HG03432 (cell line): Measurements from ENCODE around the gene KLF3.
A peak's percentile ranks its signal among the peaks of the same experiment; 100 is the strongest.

Experiments
- ATAC-seq: cut with Tn5 transposase; IDR thresholded peaks from one replicate; pipeline ENCODE4 v1.9.1; 2021; ENCODE audit warnings: mild to moderate bottlenecking, moderate library complexity; ENCODE audit not compliant: unreplicated experiment

The KLF3 gene

GRCh38 chr4:38654273-38654672 lies 9.7 kb upstream of the KLF3 start:
- ATAC-seq: no peak

GRCh38 chr4:38656111-38656510 lies 7.9 kb upstream of the KLF3 start:
- no peak for ATAC-seq

GRCh38 chr4:38659346-38659745 lies 4.7 kb upstream of the KLF3 start:
- ATAC-seq: no peak

DNA sequence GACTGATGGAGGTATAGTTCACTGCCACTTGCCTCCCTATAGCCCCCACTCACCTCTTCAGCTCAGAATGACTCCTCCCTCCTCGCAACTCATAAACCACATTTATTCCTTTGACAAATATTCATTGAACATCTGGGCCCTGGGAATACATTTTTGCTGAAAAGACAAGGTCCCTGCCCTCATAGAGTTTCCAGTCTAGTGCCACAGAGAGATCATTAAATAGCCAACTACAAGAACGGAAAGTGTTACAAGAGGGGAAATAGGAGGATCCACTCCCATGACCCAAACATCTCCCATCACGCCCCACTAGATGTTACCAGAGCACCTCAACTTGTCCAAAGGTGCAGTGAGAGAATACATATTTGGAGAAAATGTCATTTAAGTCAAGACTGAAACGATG lies 3.2 kb upstream of the KLF3 start:
- no peak for ATAC-seq

- ATAC-seq: no peak
Measured at GRCh38 chr4:38661371-38661770, 2.6 kb upstream of the KLF3 start.

DNA sequence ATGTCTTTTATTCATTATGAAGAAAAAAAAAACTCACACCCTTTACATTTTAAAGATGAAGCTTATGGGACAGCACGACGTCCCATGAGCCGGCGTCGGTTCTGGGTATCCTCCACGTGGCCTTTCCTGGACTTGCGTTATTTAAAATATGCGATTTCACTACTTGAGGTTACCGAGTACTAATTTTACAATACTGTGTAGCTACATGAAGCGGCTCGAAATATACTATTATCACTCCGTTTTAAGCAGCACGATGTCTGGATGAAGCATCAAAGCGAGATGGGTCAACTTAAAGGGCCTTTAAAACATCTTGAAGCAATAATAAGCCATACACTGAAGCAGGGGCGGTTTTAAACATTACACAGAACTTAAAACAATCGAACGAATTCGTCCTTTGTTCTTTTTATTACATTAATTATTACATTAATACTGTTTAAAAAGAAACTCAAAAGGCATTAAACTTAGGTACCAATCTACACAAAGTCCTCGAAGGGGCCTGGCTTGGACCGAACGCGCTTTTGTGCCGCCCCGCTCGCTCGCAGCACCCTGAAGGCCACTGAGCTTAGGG lies 1.4 kb upstream of the KLF3 start:
- ATAC-seq: no peak

DNA sequence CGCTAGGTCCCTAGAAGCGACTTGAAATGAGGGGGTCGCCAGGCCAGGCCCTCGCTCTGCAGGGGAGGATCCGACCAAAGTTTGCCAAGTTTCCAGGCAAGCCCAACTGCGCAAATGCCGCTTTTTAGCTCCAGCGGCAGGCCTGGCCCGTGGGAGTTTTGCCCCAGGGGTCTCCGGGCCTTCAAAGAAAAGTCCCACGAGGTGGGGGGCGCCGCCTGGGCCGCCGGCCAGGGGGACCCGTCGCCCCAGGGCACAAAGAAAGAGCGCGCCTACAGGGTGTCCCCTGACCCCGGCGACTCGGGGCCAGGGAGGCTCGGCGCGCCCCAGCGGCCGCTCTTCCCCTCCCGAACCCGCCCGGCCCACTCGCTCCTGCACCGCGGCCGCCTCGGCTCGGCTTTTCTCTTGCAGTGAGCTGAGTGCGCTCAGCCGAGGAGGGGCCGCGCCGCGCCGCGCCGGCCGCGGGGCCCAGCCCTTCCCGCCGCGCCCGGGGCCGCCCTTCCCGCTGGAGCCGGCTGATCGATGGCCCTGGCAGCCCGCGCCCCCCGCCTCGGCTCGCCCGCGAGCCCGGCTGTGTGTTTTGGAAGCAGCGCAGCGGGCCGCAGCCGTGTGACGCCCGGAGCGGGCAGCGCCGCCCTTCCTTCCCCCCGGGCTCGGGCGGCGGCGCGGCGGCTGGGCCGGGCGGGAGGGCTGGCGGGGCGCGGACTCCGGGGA lies 754 bp upstream of the KLF3 start:
- ATAC-seq: peak; percentile 41

GRCh38 chr4:38664706-38665401 lies 855 bp downstream of the KLF3 start:
- peak; percentile 0 for ATAC-seq

DNA sequence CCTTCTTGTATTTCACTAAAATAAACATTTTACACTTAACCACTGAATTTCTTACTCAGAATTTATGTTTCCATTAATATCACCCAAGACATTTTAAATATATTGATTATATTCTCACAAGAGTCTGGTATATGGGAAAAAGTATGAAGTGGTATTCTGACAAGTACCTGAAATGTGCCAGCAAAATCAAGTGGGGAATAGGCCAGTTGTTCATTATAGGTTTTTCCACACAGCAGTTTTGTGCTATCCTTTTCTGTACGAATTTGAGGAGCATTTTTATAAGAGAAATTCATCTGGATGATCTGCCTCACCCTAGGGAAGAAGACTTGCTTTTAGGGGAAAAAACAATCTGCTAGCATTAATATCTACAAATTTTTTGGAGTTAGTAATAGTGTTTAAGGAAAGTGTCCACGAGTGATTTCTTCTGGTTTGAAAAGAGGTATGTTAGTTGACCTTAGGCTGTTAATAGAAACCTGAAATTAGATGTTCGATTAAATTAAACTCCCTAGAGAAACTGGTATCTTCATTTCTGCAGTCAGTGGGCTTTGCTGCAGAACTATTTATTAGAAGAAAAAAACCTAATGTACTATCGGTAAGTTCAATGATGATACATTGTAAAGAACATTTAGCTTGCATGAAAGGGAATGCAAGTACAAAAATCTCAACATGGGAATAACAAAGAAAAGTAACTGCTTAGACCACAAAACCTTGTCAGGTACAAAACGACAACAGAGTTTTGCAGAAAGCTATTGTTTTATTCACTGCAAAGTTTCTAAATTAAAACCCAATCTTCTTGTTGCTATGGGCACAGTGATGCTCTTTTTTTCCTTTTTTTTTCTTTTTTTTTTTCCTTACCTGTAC lies 1.8 kb downstream of the KLF3 start:
- ATAC-seq: no peak

GRCh38 chr4:38666766-38667084 lies 2.7 kb downstream of the KLF3 start:
- ATAC-seq: no peak

- peak; percentile 24 for ATAC-seq
Measured at GRCh38 chr4:38667085-38667893, 3.3 kb downstream of the KLF3 start.

GRCh38 chr4:38668203-38668971 lies 4.4 kb downstream of the KLF3 start:
- no peak for ATAC-seq

DNA sequence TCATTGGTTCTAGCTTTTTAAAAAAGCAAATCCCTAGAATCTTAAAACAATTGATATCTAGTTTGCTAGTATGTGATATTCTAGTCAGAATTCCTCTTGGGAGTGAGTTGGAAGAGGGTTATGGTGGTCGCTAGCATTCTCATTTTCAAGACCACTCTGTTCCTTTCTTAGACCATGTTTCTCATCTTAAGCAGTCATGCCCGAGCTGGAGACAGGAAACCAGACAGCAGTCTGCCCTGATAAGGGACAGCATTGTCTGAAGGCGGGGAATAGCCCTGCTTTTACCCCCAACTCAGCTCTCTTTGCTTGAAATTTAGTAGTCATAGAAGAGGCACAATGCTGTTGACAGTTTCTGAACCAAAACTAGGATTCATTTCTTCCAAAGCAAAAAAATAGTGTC lies 5.2 kb downstream of the KLF3 start:
- no peak for ATAC-seq

- ATAC-seq: no peak
Measured at GRCh38 chr4:38670109-38670901, 6.3 kb downstream of the KLF3 start.

DNA sequence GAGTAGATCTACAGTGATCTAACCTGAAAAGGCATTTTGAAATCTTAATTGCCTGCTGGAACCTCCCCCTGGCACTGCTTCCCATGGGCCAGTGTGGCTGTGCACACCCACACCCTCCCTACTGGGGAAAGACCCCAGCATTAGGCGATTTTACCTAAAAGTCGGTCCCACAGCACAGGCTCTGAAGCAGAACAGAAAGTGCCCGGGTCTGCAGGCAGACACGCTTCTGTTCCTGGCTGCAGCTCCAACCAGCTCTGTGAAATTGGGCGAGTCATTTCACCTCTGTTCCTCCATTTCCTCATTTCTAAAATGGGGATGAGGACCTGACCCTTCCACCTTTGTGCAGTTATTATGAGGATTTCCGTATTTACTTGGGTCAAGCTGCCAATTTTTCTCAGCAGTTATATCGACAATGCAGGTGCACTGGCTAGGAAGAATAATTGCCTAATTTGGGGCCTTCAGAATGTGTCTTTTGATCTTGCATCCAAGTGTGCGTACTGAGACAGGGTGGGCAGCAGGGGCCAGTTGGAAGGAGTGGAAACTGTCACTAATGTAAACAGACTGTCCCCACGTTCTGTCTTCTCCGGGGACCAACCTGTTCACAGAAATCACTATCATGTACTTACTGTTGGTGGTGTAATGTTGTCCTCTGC lies 7.1 kb downstream of the KLF3 start:
- ATAC-seq: peak; percentile 45

- no peak for ATAC-seq
Measured at GRCh38 chr4:38671592-38671940, 7.6 kb downstream of the KLF3 start.

- ATAC-seq: no peak
Measured at GRCh38 chr4:38672074-38672396, 8.0 kb downstream of the KLF3 start.

DNA sequence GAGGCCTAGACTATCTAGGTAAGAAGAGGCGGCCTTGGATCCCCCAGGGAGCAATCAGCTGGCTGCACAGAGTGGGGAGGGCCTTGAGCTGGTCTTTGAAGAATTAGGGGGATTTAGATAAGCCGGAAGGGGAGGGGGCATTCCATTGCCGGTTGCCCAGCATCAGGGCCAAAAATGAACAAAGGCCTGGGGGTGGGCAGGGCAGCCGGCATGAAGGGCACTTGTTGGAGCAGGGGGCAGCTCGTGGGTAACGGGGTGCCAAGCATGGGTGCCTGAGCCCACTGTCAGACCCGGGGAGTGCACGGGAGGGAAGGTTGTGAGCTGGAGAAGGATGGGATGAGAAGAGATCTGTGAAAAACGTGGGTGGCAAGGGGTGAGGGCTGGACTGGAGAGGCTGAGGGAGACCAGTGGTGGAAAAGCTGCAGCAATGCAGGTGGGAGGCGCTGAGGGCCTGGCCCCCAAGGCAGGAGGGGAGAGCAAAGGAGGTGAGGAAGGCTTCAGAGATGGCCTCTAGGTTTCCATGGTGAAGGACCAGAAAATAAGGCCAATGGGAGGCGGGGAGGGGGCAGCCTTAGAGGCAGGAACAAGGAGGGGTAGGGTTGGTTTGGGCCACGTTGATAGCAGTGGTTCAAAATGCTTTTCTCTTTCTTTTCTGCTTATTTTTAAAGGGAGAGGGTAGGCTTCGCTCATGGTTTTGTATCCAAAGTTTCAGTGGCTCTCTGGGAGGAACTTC lies 8.6 kb downstream of the KLF3 start:
- no peak for ATAC-seq
